ENCODE data around the gene PRRX2.

GRCh38 chr9:129669141-129669718, 3.8 kb downstream of the PRRX2 start:
- TF ChIP-seq BCLAF1 (IDR thresholded peaks at IDR 0.05; ENCODE audit: borderline replicate concordance in 1 of 2, control insufficient read depth in 1 of 2, low read depth in 2 of 2, low read length in 1 of 2) (no peak), CTCF (IDR thresholded peaks at IDR 0.05 in 2 of 3, conservative IDR thresholded peaks at IDR 0.05 in 1 of 3; ENCODE audit: insufficient read depth in 2 of 3, low read depth in 1 of 3, low read length in 3 of 3) (no peak), BMI1 (IDR thresholded peaks at IDR 0.05; ENCODE audit: low read length) (no peak), BDP1 (IDR thresholded peaks at IDR 0.05; ENCODE audit: insufficient read depth, insufficient read length) (no peak), RAD21 (CRISPR knock-in tag; conservative IDR thresholded peaks at IDR 0.05 in 1 of 2, IDR thresholded peaks at IDR 0.05 in 1 of 2) (no peak), TAL1 (IDR thresholded peaks at IDR 0.05) (no peak), YY1 (IDR thresholded peaks at IDR 0.05; ENCODE audit: borderline replicate concordance in 1 of 3, control insufficient read depth in 1 of 3, extremely low read depth in 1 of 3, insufficient read depth in 3 of 3, insufficient read length in 1 of 3, insufficient replicate concordance in 2 of 3, low read depth in 1 of 3, low read length in 2 of 3) (no peak), ZFX (CRISPR knock-in tag; IDR thresholded peaks at IDR 0.05) (no peak), POLR2G (IDR thresholded peaks at IDR 0.05; ENCODE audit: low read depth, low read length) (no peak), OTX1 (CRISPR knock-in tag; IDR thresholded peaks at IDR 0.05) (no peak)
- TF ChIP-seq, protein P1, sequence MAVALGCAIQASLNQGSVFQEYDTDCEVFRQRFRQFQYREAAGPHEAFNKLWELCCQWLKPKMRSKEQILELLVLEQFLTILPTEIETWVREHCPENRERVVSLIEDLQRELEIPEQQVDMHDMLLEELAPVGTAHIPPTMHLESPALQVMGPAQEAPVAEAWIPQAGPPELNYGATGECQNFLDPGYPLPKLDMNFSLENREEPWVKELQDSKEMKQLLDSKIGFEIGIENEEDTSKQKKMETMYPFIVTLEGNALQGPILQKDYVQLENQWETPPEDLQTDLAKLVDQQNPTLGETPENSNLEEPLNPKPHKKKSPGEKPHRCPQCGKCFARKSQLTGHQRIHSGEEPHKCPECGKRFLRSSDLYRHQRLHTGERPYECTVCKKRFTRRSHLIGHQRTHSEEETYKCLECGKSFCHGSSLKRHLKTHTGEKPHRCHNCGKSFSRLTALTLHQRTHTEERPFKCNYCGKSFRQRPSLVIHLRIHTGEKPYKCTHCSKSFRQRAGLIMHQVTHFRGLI (CRISPR knock-in tag; IDR thresholded peaks at IDR 0.05): no peak

Data from K562 (cell line).